Urinary bladder (tissue), 4 donors: ENCODE data around the gene EXOC6B. TPM values are rescaled to one million over a fixed set of nuclear protein-coding genes. Genes with fewer than 3 reads are reported as not detected.

Source experiments
- DNase-seq: peaks from one replicate; pipeline ENCODE4 v3.0.0-alpha.2; 2015; ENCODE audit errors: extremely low spot score
- H3K27ac ChIP-seq: one replicate; pipeline ENCODE4 v1.5.1; 2013; ENCODE audit warnings: low read depth, mild to moderate bottlenecking, moderate library complexity
- H3K36me3 ChIP-seq: one replicate; pipeline ENCODE4 v1.6.1; 2013; ENCODE audit warnings: mild to moderate bottlenecking, moderate library complexity; ENCODE audit not compliant: insufficient read depth
- H3K4me1 ChIP-seq: one replicate; pipeline ENCODE4 v1.6.1; 2013; ENCODE audit warnings: mild to moderate bottlenecking, moderate library complexity; ENCODE audit not compliant: insufficient read depth
- H3K4me3 ChIP-seq: one replicate; pipeline ENCODE4 v1.5.1; 2013; ENCODE audit warnings: low read depth, low read length
- WGBS: extraction: QIAGEN DNeasy Blood & Tissue Kit; methylation state at CpG from one replicate; pipeline ENCODE4 v1.1.7; 2013; 5-methylcytosine and 5-hydroxymethylcytosine counted together
- polyA plus RNA-seq: library from polyadenylated mRNA; stranded (reverse); fragments of 200-250 nt; gene quantifications from one replicate; pipeline ENCODE4 v1.2.3, GENCODE V29; 2013
- total RNA-seq: library from RNA; depleted of rRNA; stranded (reverse); fragments of >200 nt; gene quantifications from one replicate; pipeline ENCODE4 v1.2.3, GENCODE V29; 2014
- donor health status: healthy with polysubstance abuse.
- donor health status: healthy.

EXOC6B gene
- total and polyA plus RNA-seq, 2 donors: 14.5 to 47.6 TPM

DNA sequence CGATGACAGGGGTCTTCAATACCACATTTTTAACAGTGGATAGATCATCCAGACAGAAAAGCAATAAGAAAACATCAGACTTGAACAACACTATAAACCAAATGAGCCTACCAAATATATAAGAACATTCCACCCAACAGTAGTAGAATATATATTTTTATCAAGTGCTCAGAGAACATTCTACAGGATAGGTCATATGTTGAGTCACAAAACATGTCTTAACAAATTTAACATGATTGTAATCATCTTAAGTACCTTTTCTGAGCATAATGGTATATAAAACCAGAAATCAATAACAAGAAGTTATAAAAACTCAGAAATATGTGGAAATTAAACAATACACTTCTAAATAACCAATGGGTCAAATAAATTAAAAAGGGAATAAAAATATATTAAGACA lies 484.2 kb downstream of the EXOC6B start:
- 98% methylated on average over 1 of the region's 1 CpG for WGBS
- Histone ChIP-seq H3K4me1 (no peaks in the 10 kb centered on the region), H3K27ac (no peak overlapping the region), H3K36me3 (no peaks in the 10 kb centered on the region), H3K4me3 (no peak overlapping the region)
- no peak for DNase-seq

DNA sequence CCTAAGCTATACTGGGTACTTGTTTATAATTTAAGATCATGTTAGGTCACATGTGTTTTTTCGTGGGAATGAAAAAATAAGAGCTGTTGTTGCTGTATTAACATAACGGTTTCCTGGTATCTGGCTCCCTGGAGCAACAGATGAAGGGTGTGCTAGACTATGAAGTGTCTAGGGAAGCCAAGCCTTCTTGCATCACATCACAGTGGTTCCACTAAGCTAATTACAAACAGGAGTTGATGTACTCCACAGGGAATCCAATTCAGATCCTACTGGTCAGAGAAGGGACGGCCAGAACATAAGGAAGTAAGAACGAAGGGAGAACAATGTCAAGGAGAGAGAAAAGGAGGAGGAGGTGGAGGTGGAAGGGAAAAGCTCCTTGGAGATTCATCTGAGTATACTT lies 485.2 kb downstream of the EXOC6B start:
- Histone ChIP-seq H3K36me3 (no peaks in the 10 kb centered on the region), H3K4me3 (no peak overlapping the region), H3K27ac (no peak overlapping the region), H3K4me1 (no peaks in the 10 kb centered on the region)
- no peak for DNase-seq
- WGBS: 85% methylated on average over 4 of the region's 4 CpGs

- WGBS: 95% methylated on average over 1 of the region's 1 CpG
- Histone ChIP-seq H3K4me1 (no peaks in the 10 kb centered on the region), H3K4me3 (no peak overlapping the region), H3K27ac (no peak overlapping the region), H3K36me3 (no peaks in the 10 kb centered on the region)
- no peak for DNase-seq
Measured at GRCh38 chr2:72338076-72338475, 487.8 kb downstream of the EXOC6B start.

DNA sequence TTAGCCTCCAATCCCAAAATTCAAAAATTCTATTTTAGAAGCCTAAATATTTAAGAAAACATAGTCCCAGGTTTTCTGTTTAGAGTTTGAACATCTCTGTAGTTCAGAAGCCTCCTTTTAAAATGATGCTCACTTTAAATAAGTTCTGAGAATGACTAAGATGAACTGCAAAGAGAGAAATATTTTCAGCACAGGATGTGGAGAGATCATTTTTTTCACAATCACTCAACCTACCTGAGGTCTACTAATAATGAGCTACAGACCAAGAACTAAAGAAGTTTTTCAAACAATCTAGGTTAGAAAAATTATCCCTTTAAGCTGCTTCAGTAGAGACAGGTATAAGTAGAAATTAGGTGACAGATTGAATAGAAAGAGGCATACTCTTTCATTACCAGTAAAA lies 493.1 kb downstream of the EXOC6B start:
- Histone ChIP-seq H3K36me3 (no peaks in the 10 kb centered on the region), H3K4me3 (no peak overlapping the region), H3K4me1 (no peaks in the 10 kb centered on the region), H3K27ac (no peak overlapping the region)
- no peak for DNase-seq

GRCh38 chr2:72330652-72331051 lies 495.2 kb downstream of the EXOC6B start:
- H3K27ac ChIP-seq: no peak overlapping the region
- DNase-seq: peak; percentile 23
- no peaks in the 10 kb centered on the region for H3K4me1 ChIP-seq
- WGBS: 86% methylated on average over 1 of the region's 1 CpG
- H3K4me3 ChIP-seq: no peak overlapping the region
- no peaks in the 10 kb centered on the region for H3K36me3 ChIP-seq

GRCh38 chr2:72326759-72327158 lies 499.1 kb downstream of the EXOC6B start:
- Histone ChIP-seq H3K27ac (no peak overlapping the region), H3K36me3 (no peaks in the 10 kb centered on the region), H3K4me3 (no peak overlapping the region), H3K4me1 (no peaks in the 10 kb centered on the region)
- 94% methylated on average over 3 of the region's 3 CpGs for WGBS
- no peak for DNase-seq

GRCh38 chr2:72325592-72326422 lies 500.0 kb downstream of the EXOC6B start:
- WGBS: 79% methylated on average over 8 of the region's 8 CpGs
- H3K36me3 ChIP-seq: no peaks in the 10 kb centered on the region
- no peak for DNase-seq
- H3K4me3 ChIP-seq: no peak overlapping the region
- H3K4me1 ChIP-seq: no peaks in the 10 kb centered on the region
- H3K27ac ChIP-seq: no peak overlapping the region

GRCh38 chr2:72316774-72317173 lies 509.1 kb downstream of the EXOC6B start:
- no peak overlapping the region for H3K4me3 ChIP-seq
- DNase-seq: no peak
- H3K27ac ChIP-seq: no peak overlapping the region
- H3K36me3 ChIP-seq: no peaks in the 10 kb centered on the region
- no peaks in the 10 kb centered on the region for H3K4me1 ChIP-seq

- no peaks in the 10 kb centered on the region for H3K36me3 ChIP-seq
- no peak overlapping the region for H3K4me3 ChIP-seq
- H3K4me1 ChIP-seq: no peaks in the 10 kb centered on the region
- H3K27ac ChIP-seq: no peak overlapping the region
- WGBS: 94% methylated on average over 9 of the region's 9 CpGs
- no peak for DNase-seq
Measured at GRCh38 chr2:72300147-72300684, 525.6 kb downstream of the EXOC6B start.

DNA sequence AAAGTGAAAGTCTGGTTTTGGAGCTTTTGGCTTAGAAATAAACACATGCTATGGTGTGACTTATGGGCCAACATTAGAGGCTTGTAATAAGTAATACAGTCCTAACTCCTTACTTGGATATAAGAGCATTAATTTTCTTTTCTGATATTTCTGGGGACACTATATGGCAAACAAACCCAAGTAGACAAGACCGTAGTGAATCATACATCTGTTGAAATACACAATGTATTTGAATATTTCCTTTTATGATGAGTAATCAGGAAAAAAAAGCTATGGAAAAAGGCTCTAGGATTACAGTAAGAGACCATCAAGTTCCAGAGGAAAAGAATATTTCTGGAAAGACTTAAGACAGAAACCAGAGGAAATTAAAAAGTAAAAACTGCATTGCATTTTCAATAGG lies 532.2 kb downstream of the EXOC6B start:
- H3K4me3 ChIP-seq: no peak overlapping the region
- no peak for DNase-seq
- no peaks in the 10 kb centered on the region for H3K4me1 ChIP-seq
- H3K27ac ChIP-seq: no peak overlapping the region
- 71% methylated on average over 1 of the region's 1 CpG for WGBS
- H3K36me3 ChIP-seq: no peaks in the 10 kb centered on the region

DNA sequence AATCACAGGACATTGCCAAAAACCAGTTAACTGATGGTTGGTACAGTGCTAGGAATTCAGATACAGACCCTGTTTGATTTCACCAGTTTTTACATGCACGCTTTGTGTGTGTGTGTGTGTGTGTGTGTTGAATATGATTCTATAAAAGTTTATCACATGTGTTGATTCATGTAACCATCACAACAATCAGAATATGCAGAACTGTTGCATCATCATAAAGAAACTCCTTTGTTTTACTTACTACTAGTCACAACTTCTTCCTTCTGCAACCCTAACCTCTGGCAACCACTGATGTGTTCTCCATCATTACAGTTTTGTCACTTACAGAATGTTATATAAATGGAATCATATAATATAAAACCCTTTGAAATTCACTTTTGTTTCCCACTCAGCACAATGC lies 533.4 kb downstream of the EXOC6B start:
- Histone ChIP-seq H3K36me3 (no peaks in the 10 kb centered on the region), H3K4me1 (no peaks in the 10 kb centered on the region), H3K4me3 (no peak overlapping the region), H3K27ac (no peak overlapping the region)
- DNase-seq: no peak
- WGBS: 94% methylated on average over 1 of the region's 1 CpG

GRCh38 chr2:72291059-72291458 lies 534.8 kb downstream of the EXOC6B start:
- WGBS: 31% methylated on average over 4 of the region's 4 CpGs
- Histone ChIP-seq H3K36me3 (no peaks in the 10 kb centered on the region), H3K4me3 (no peak overlapping the region), H3K4me1 (no peaks in the 10 kb centered on the region), H3K27ac (no peak overlapping the region)
- DNase-seq: no peak

DNA sequence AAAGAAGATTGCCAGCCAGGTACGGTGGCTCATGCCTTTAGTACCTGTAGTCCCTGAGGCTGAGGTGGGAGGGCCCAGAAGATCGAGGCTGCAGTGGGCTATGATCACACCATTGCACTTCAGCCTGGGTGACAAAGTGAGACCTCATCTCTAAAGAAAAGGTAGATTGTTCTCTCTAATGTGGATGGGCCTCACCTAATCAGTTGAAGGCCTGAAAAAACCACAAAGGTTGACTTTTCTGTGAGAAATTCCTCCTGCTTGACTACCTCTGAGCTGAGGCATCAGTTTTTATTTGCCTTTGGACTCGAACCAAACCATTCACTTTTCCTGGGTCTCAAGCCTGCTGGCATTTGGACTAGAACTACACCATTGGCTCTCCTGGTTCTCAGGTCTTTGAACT lies 536.1 kb downstream of the EXOC6B start:
- Histone ChIP-seq H3K4me1 (no peaks in the 10 kb centered on the region), H3K4me3 (no peak overlapping the region), H3K36me3 (no peaks in the 10 kb centered on the region), H3K27ac (no peak overlapping the region)
- DNase-seq: no peak
- 92% methylated on average over 3 of the region's 3 CpGs for WGBS

DNA sequence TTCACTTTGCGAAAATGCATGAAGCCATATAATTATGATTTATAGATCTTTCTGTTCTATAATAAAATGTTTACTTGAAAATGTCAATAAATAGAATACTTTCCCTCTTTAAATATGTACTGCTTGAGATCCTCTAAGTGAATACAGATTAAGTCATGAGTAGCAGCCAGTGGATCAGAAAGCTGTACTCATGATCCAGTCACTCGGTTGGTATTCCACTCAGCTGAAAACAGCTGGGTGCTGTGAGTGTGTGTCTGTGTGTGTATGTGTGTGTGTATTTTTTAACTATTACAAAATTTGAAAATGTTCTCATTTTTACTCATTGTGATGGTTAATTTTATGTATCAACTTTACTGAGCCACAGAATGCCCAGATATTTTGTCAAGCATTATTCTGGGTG lies 536.5 kb downstream of the EXOC6B start:
- no peak for DNase-seq
- 88% methylated on average over 2 of the region's 2 CpGs for WGBS
- H3K4me1 ChIP-seq: no peaks in the 10 kb centered on the region
- H3K4me3 ChIP-seq: no peak overlapping the region
- no peak overlapping the region for H3K27ac ChIP-seq
- no peaks in the 10 kb centered on the region for H3K36me3 ChIP-seq
